Large intestine (tissue), 3 donors: ENCODE measurements around the gene SLC4A1. TPM values are rescaled to one million over a fixed set of nuclear protein-coding genes. Genes with fewer than 3 reads are reported as not detected.

Source experiments
- DNase-seq, 2 donors: peaks; one replicate each; pipeline versions ENCODE4 v3.0.0 to v3.0.0-alpha.2; 2013
- H3K27ac ChIP-seq: one replicate; pipeline ENCODE4 v1.5.1; 2013; ENCODE audit warnings: low read length
- H3K27me3 ChIP-seq: 2 replicates; pipeline ENCODE4 v1.6.1; 2013; ENCODE audit warnings: low read length; ENCODE audit not compliant: control insufficient read depth, insufficient read depth
- H3K36me3 ChIP-seq: 2 replicates; pipeline ENCODE4 v1.6.1; 2013; ENCODE audit warnings: low read length; ENCODE audit not compliant: control insufficient read depth, insufficient read depth
- H3K4me1 ChIP-seq: one replicate; pipeline ENCODE4 v1.6.1; 2013; ENCODE audit warnings: low read length; ENCODE audit not compliant: control insufficient read depth, insufficient read depth
- H3K4me3 ChIP-seq: one replicate; pipeline ENCODE4 v1.5.1; 2013; ENCODE audit warnings: low read length
- H3K9me3 ChIP-seq: one replicate; pipeline ENCODE4 v1.6.1; 2013; ENCODE audit warnings: mild to moderate bottlenecking, low read depth, low read length, moderate library complexity; ENCODE audit not compliant: control insufficient read depth
- WGBS: methylation state at CpG from one replicate; pipeline ENCODE4 v1.1.5; 2013; ENCODE audit warnings: low lambda C conversion rate; ENCODE audit not compliant: insufficient coverage; 5-methylcytosine and 5-hydroxymethylcytosine counted together
- polyA plus RNA-seq: library from polyadenylated mRNA; unstranded; fragments of 120-200 nt; gene quantifications from one replicate; pipeline ENCODE4 v1.2.1, GENCODE V29; 2013

Gene SLC4A1
- polyA plus RNA-seq, 1 donor, result 8.7 TPM

GRCh38 chr17:44205962-44206824, 61.7 kb downstream of the SLC4A1 start:
- H3K4me1 ChIP-seq, result peaks cover 15% of the 10 kb centered on the region
- no peaks in the 10 kb centered on the region for H3K27me3 ChIP-seq
- H3K4me3 ChIP-seq, result no peak overlapping the region
- no peaks in the 10 kb centered on the region for H3K9me3 ChIP-seq
- no peak overlapping the region for H3K27ac ChIP-seq
- WGBS, result no CpG with 5 or more reads among the region's 13 CpGs
- H3K36me3 ChIP-seq, result peaks cover 44% of the 10 kb centered on the region
- no peak for DNase-seq

- no peak overlapping the region for H3K27ac ChIP-seq
- DNase-seq, result no peak
- WGBS, result no CpG with 5 or more reads among the region's 5 CpGs
Observed at GRCh38 chr17:44204441-44204882, 63.5 kb downstream of the SLC4A1 start.

GRCh38 chr17:44203731-44204440, 64.0 kb downstream of the SLC4A1 start:
- Histone ChIP-seq H3K9me3 (no peaks in the 10 kb centered on the region), H3K36me3 (peaks cover 25% of the 10 kb centered on the region), H3K27me3 (no peaks in the 10 kb centered on the region), H3K4me1 (peaks cover 9% of the 10 kb centered on the region), H3K27ac (no peak overlapping the region), H3K4me3 (no peak overlapping the region)
- no CpG with 5 or more reads among the region's 9 CpGs for WGBS
- no peak for DNase-seq

More at GRCh38 chr17:44204441-44204882, 63.5 kb downstream of the SLC4A1 start:
- peaks cover 9% of the 10 kb centered on the region for H3K4me1 ChIP-seq
- H3K4me3 ChIP-seq, result no peak overlapping the region
- peaks cover 31% of the 10 kb centered on the region for H3K36me3 ChIP-seq
- H3K27me3 ChIP-seq, result no peaks in the 10 kb centered on the region
- H3K9me3 ChIP-seq, result no peaks in the 10 kb centered on the region

GRCh38 chr17:44202756-44203155, 65.2 kb downstream of the SLC4A1 start:
- Histone ChIP-seq H3K4me3 (no peak overlapping the region), H3K27me3 (no peaks in the 10 kb centered on the region), H3K27ac (no peak overlapping the region), H3K4me1 (peaks cover 18% of the 10 kb centered on the region), H3K36me3 (peaks cover 15% of the 10 kb centered on the region), H3K9me3 (no peaks in the 10 kb centered on the region)
- 100% methylated on average over 1 of the region's 4 CpGs for WGBS
- DNase-seq, result no peak

- Histone ChIP-seq H3K36me3 (peaks cover 20% of the 10 kb centered on the region), H3K27me3 (no peaks in the 10 kb centered on the region), H3K4me3 (peak overlapping the region; percentile 93), H3K4me1 (peaks cover 24% of the 10 kb centered on the region), H3K27ac (peak overlapping the region; percentile 98), H3K9me3 (no peaks in the 10 kb centered on the region)
- 13% methylated on average over 6 of the region's 36 CpGs for WGBS
- DNase-seq, result no peak
Observed at GRCh38 chr17:44200478-44201155, 67.3 kb downstream of the SLC4A1 start.

GRCh38 chr17:44199553-44200477, 68.1 kb downstream of the SLC4A1 start, which contains the start of gene ATXN7L3:
Gene ATXN7L3 (minus strand): TSS chr17:44199884. CDS start chr17:44198070, 1,814 bp downstream.
- peak within 1 kb of the TSS; percentile 98 for H3K27ac ChIP-seq
- H3K4me3 ChIP-seq, result peak within 1 kb of the TSS; percentile 93
- H3K36me3 ChIP-seq, result peaks cover 28% of the 10 kb centered on the region
- H3K9me3 ChIP-seq, result no peaks in the 10 kb centered on the region
- H3K27me3 ChIP-seq, result no peaks in the 10 kb centered on the region
- peaks cover 24% of the 10 kb centered on the region for H3K4me1 ChIP-seq
- DNase-seq, result peak; percentile 99
- no CpG with 5 or more reads among the region's 126 CpGs for WGBS

GRCh38 chr17:44198721-44199552, 69.0 kb downstream of the SLC4A1 start:
- peak overlapping the region; percentile 88 for H3K4me3 ChIP-seq
- peaks cover 37% of the 10 kb centered on the region for H3K36me3 ChIP-seq
- H3K27ac ChIP-seq, result peak overlapping the region; percentile 93
- H3K9me3 ChIP-seq, result no peaks in the 10 kb centered on the region
- peaks cover 24% of the 10 kb centered on the region for H3K4me1 ChIP-seq
- no CpG with 5 or more reads among the region's 68 CpGs for WGBS
- DNase-seq, result peak; percentile 38 to 68
- H3K27me3 ChIP-seq, result no peaks in the 10 kb centered on the region
